Middle frontal gyrus (tissue), 1 donor: ENCODE measurements around the gene APOOL.

ENCODE experiments used
- DNase-seq: peaks from one replicate; pipeline ENCODE4 v3.0.0-alpha.2; 2015; ENCODE audit warnings: low spot score; ENCODE audit errors: extremely low spot score

Gene APOOL

DNA sequence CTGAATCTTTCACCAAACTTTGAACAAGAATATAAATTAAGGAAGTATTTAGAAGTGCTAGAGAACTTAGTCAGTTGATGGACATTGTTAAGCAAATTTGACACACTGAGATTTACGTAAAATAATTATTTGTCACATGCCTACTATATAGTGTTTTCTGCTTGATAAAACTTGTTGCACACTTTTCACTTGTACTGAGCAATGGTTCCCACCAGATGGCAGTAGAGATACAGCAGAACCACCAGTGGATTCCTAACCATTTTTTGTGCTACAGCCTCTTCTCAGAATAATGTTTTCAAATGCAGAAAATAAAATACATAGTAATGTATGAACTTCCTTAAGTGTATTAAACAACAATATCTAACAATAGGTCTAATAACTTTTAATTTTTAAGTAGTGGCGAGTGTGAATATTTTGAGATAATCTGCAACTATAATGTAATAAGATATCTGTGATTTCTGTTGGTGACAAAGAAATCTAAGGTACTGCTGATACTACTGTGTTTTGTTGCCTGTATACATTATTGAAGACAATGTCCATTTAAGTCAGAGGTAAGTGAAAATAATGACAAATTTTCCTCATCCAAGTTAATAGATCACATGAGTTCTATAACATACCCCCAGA, 81.2 kb downstream of the APOOL start:
- DNase-seq = no peak

DNA sequence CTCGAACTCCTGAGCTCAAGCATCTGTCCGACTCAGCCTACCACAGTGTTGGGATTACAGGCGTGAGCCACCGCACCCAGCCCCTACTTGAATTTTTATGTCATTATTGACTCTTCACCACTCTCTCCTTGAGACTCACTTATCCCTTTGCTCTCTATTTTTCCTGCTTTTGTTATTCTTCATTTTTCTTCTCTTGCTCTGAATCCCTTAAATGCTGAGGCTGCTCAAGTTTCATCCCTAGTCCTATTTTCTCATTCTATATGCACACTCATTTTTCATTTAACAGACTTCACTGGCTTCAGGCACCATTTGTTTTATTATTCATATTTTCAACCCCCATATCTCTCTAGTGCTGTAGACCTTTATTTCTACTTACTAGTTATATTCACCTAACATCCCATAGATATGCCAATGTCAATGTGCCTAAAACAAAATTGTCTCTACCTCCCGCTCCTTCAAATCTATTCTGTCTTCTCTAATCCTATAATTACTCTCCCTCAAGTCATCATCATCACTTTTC, 85.7 kb downstream of the APOOL start:
- no peak for DNase-seq

DNA sequence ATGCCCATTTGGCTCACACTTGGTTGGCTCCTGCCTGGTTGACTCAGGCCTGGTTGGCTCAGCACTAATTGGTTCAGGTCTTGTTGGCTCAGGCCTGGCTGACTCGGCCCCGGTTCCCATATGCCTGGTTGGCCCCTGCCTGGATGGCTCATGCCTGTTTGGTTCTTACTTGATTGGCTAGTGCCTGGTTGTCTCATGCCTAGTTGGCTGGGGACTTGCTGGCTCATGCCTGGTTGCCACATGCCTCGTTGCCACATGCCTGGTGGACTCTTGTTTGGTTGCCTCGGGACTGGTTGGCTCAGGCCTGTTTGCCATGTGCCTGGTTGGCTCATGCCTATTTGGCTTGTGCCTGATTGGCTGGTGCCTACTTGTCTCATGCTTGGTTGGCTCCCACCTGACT, 103.7 kb downstream of the APOOL start:
- DNase-seq = no peak

GRCh38 chrX:85108165-85108564, 104.5 kb downstream of the APOOL start:
- DNase-seq = no peak

DNA sequence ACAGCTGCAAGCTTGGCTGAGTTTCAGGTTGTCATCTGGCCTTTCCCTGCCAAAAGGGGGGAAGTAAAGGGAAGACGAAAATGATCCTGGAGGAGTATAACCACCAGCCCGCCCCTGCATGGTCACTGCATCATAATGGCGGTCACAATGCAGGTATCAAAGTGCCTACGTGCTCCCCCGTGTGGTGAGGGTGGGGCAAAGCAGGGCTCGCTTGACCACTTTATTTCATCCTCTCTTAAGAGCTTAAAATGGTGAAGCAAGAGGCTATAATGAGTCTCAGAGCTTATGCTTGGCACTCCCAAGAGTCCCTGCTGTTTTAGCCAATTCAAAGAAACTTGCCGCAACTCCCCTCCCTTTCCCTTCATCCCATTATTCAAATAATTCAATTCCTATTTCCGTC, 105.6 kb downstream of the APOOL start:
- no peak for DNase-seq

- DNase-seq = no peak
Observed at GRCh38 chrX:85111347-85111746, 107.7 kb downstream of the APOOL start.

GRCh38 chrX:85112293-85112692, 108.6 kb downstream of the APOOL start:
- no peak for DNase-seq

- no peak for DNase-seq
Observed at GRCh38 chrX:85113746-85114145, 110.1 kb downstream of the APOOL start.

DNA sequence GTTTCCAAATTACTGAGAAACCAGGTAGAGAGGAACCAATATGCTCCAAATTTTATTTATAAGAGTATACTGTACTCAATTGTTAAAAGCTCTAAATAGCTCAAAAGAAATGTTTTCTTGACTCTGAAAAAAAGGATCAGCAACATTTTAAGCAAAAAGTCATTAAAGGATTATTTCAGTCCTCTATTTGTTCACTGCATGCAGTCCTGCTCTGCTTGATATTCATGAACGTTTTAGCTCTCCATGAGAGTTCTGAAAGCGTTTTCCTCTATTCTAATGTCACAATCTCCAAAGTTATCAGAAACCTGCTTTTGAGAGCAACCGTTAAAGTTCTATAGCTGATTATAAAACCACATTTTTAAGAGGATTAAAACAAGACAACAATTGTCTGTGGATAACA, 110.5 kb downstream of the APOOL start:
- DNase-seq = no peak

GRCh38 chrX:85114776-85115175, 111.1 kb downstream of the APOOL start:
- DNase-seq = no peak

DNA sequence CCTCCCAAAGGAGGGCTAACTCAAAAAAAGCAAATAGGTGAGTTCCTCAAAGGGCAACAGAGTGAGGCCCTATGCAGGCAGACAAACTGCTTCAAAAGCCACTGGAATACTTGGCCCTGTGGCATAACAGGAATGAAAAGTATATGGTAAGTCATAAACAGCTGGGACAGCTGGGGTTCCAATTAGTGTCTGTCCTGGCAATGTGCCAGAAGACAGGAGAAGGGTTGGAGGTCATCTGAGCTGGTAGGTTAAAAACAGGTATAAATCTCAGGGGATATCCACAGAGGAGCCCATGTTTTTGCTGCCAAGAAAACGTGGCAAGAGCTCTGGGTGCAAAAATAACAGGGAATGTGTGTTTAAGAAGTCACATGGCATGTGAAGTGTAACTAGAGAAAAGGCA, 111.6 kb downstream of the APOOL start:
- DNase-seq = no peak

- no peak for DNase-seq
Observed at GRCh38 chrX:85136409-85136808, 132.7 kb downstream of the APOOL start.

GRCh38 chrX:85139422-85139821, 135.7 kb downstream of the APOOL start:
- DNase-seq = no peak

GRCh38 chrX:85140964-85141363, 137.3 kb downstream of the APOOL start:
- no peak for DNase-seq
